Neural crest cell (in vitro differentiated cells): ENCODE data around the gene APBA3. TPM values are rescaled to one million over a fixed set of nuclear protein-coding genes. Genes with fewer than 3 reads are reported as not detected.

Source experiments
- DNase-seq: peaks from one replicate; pipeline ENCODE4 v3.0.0; 2021; ENCODE audit warnings: low read depth, mixed read lengths, low spot score
- H3K27ac Mint-ChIP-seq: one replicate; pipeline ENCODE4 v1.8.0; 2021; ENCODE audit warnings: mild to moderate bottlenecking, mixed read lengths; ENCODE audit not compliant: unreplicated experiment
- H3K27me3 Mint-ChIP-seq: 2 replicates; pipeline ENCODE4 v1.8.0; 2021; ENCODE audit warnings: low read depth, mild to moderate bottlenecking, mixed read lengths
- H3K36me3 Mint-ChIP-seq: 2 replicates; pipeline ENCODE4 v1.8.0; 2021; ENCODE audit warnings: low read depth, mild to moderate bottlenecking, mixed read lengths
- H3K4me1 Mint-ChIP-seq: 2 replicates; pipeline ENCODE4 v1.8.0; 2021; ENCODE audit warnings: mixed read lengths
- H3K4me3 Mint-ChIP-seq: one replicate; pipeline ENCODE4 v1.8.0; 2021; ENCODE audit warnings: mild to moderate bottlenecking, mixed read lengths
- H3K9me3 Mint-ChIP-seq: 2 replicates; pipeline ENCODE4 v1.8.0; 2021; ENCODE audit warnings: mixed read lengths
- CTCF ChIP-seq: fragments of 200-600 bp; sonication (generic); conservative IDR thresholded peaks from 2 replicates; pipeline ENCODE4 v1.5.0; 2021; ENCODE audit warnings: antibody characterized with exemption, mild to moderate bottlenecking
- total RNA-seq: library from RNA; stranded (reverse); gene quantifications from 2 replicates; pipeline ENCODE4 v1.2.1, GENCODE V29; 2021

Gene APBA3
- total RNA-seq, 1 donor from 2014 or later, result 24.5 TPM

- no peak for TF ChIP-seq CTCF
- no peak overlapping the region for H3K27ac Mint-ChIP-seq
- DNase-seq, result no peak
- no peaks in the 10 kb centered on the region for H3K9me3 Mint-ChIP-seq
- H3K27me3 Mint-ChIP-seq, result peaks cover 33% of the 10 kb centered on the region
- no peaks in the 10 kb centered on the region for H3K4me1 Mint-ChIP-seq
- no peaks in the 10 kb centered on the region for H3K36me3 Mint-ChIP-seq
- no peak overlapping the region for H3K4me3 Mint-ChIP-seq
Observed at GRCh38 chr19:3716147-3716668, 45.3 kb downstream of the APBA3 start.

- Mint-ChIP-seq H3K9me3 (no peaks in the 10 kb centered on the region), H3K27ac (no peak overlapping the region), H3K27me3 (peaks cover 21% of the 10 kb centered on the region), H3K4me1 (no peaks in the 10 kb centered on the region), H3K36me3 (no peaks in the 10 kb centered on the region), H3K4me3 (no peak overlapping the region)
- no peak for DNase-seq
- TF ChIP-seq CTCF, result no peak
Observed at GRCh38 chr19:3712663-3713611, 48.6 kb downstream of the APBA3 start.

GRCh38 chr19:3710265-3710812, 51.2 kb downstream of the APBA3 start:
- no peaks in the 10 kb centered on the region for H3K9me3 Mint-ChIP-seq
- H3K4me3 Mint-ChIP-seq, result no peak overlapping the region
- TF ChIP-seq CTCF, result no peak
- H3K36me3 Mint-ChIP-seq, result no peaks in the 10 kb centered on the region
- H3K4me1 Mint-ChIP-seq, result no peaks in the 10 kb centered on the region
- no peak for DNase-seq
- peak overlapping the region; percentile 50 for H3K27ac Mint-ChIP-seq
- H3K27me3 Mint-ChIP-seq, result peaks cover 24% of the 10 kb centered on the region

GRCh38 chr19:3708207-3708931, 53.1 kb downstream of the APBA3 start, which contains the start of gene TJP3:
TSS of gene TJP3 (plus strand) at chr19:3708384. CDS start at chr19:3728433, 20,049 bp downstream.
- DNase-seq, result no peak
- Mint-ChIP-seq H3K4me1 (no peaks in the 10 kb centered on the region), H3K27ac (no peak within 1 kb of the TSS), H3K27me3 (peaks cover 27% of the 10 kb centered on the region), H3K4me3 (no peak within 1 kb of the TSS), H3K36me3 (no peaks in the 10 kb centered on the region), H3K9me3 (no peaks in the 10 kb centered on the region)
- no peak for TF ChIP-seq CTCF

GRCh38 chr19:3707868-3708206, 53.7 kb downstream of the APBA3 start:
- no peaks in the 10 kb centered on the region for H3K4me1 Mint-ChIP-seq

More at GRCh38 chr19:3707868-3708206, 53.7 kb downstream of the APBA3 start:
- DNase-seq, result no peak
- H3K9me3 Mint-ChIP-seq, result no peaks in the 10 kb centered on the region
- H3K4me3 Mint-ChIP-seq, result no peak overlapping the region
- H3K36me3 Mint-ChIP-seq, result no peaks in the 10 kb centered on the region
- no peak overlapping the region for H3K27ac Mint-ChIP-seq
- peaks cover 21% of the 10 kb centered on the region for H3K27me3 Mint-ChIP-seq
- no peak for TF ChIP-seq CTCF
